ENCODE data around the gene ZNF276.
"Not testable (repeated sequence)": the region's sequence is repeated elsewhere in the genome, so short reads cannot be mapped to it uniquely, and the experiment has no call there.

ZNF276 gene

GRCh38 chr16:89782489-89782888, 61.2 kb downstream of the ZNF276 start:
- Histone ChIP-seq H3K27me3 (replicated peaks; ENCODE audit: insufficient read depth, low read length) (no peaks in the 10 kb centered on the region), H3K27ac (ENCODE audit: low read length) (no peak overlapping the region), H3F3A (ENCODE audit: insufficient read depth, low read length) (no peaks in the 10 kb centered on the region), H3K4me3 (ENCODE audit: low read length) (no peak overlapping the region), H3K4me1 (ENCODE audit: low read length) (no peaks in the 10 kb centered on the region), H3K9me3 (replicated peaks; ENCODE audit: insufficient read depth, low read length) (no peaks in the 10 kb centered on the region), H3K9me2 (replicated peaks; ENCODE audit: insufficient read depth, low read length) (no peaks in the 10 kb centered on the region), H2AFZ (ENCODE audit: low read length) (no peak overlapping the region), H3K79me2 (ENCODE audit: low read length) (no peaks in the 10 kb centered on the region; the same call in 1 of the 2 replicates), H3K4me2 (ENCODE audit: low read depth, low read length) (no peak overlapping the region), H4K20me1 (ENCODE audit: insufficient read depth, low read length) (no peaks in the 10 kb centered on the region), H3K9ac (ENCODE audit: low read length) (no peak overlapping the region), H3K36me3 (replicated peaks; ENCODE audit: insufficient read depth, low read length) (no peaks in the 10 kb centered on the region)
- TF ChIP-seq EZH2phosphoT487 (IDR thresholded peaks at IDR 0.05; ENCODE audit: low read length) (no peak), EZH2 (optimal IDR thresholded peaks at IDR 0.05; ENCODE audit: low read depth, low read length) (no peak), CTCF (IDR thresholded peaks at IDR 0.05; ENCODE audit: low read length) (no peak)
- no peak for DNase-seq

- H3K36me3 ChIP-seq (replicated peaks; ENCODE audit: insufficient read depth, low read length); H3F3A ChIP-seq (ENCODE audit: insufficient read depth, low read length); H3K4me3 ChIP-seq (ENCODE audit: low read length); H3K27ac ChIP-seq (ENCODE audit: low read length); H3K79me2 ChIP-seq (ENCODE audit: low read length); H2AFZ ChIP-seq (ENCODE audit: low read length); H3K4me2 ChIP-seq (ENCODE audit: low read depth, low read length); H3K27me3 ChIP-seq (replicated peaks; ENCODE audit: insufficient read depth, low read length); H3K4me1 ChIP-seq (ENCODE audit: low read length); H3K9ac ChIP-seq (ENCODE audit: low read length); H4K20me1 ChIP-seq (ENCODE audit: insufficient read depth, low read length); DNase-seq; H3K9me3 ChIP-seq (replicated peaks; ENCODE audit: insufficient read depth, low read length); H3K9me2 ChIP-seq (replicated peaks; ENCODE audit: insufficient read depth, low read length): not testable (repeated sequence)
Observed at GRCh38 chr16:89783952-89784351, 62.6 kb downstream of the ZNF276 start.

GRCh38 chr16:89784406-89784805, 63.1 kb downstream of the ZNF276 start:
- Histone ChIP-seq H4K20me1 (ENCODE audit: insufficient read depth, low read length) (no peaks in the 10 kb centered on the region), H3K4me3 (ENCODE audit: low read length) (no peak overlapping the region)
- TF ChIP-seq EZH2phosphoT487 (IDR thresholded peaks at IDR 0.05; ENCODE audit: low read length) (no peak), EZH2 (optimal IDR thresholded peaks at IDR 0.05; ENCODE audit: low read depth, low read length) (no peak), CTCF (IDR thresholded peaks at IDR 0.05; ENCODE audit: low read length) (no peak)

GRCh38 chr16:89785523-89786155, 64.3 kb downstream of the ZNF276 start:
- no peak for TF ChIP-seq EZH2 (optimal IDR thresholded peaks at IDR 0.05; ENCODE audit: low read depth, low read length)
- TF ChIP-seq CTCF (IDR thresholded peaks at IDR 0.05; ENCODE audit: low read length) = no peak
- TF ChIP-seq EZH2phosphoT487 (IDR thresholded peaks at IDR 0.05; ENCODE audit: low read length) = no peak
- Histone ChIP-seq H3K79me2 (ENCODE audit: low read length) (no peaks in the 10 kb centered on the region; the same call in none of the 2 replicates), H3K27ac (ENCODE audit: low read length) (no peak overlapping the region), H3K27me3 (replicated peaks; ENCODE audit: insufficient read depth, low read length) (no peaks in the 10 kb centered on the region), H3K4me1 (ENCODE audit: low read length) (no peaks in the 10 kb centered on the region), H3K9ac (ENCODE audit: low read length) (no peak overlapping the region), H3K9me3 (replicated peaks; ENCODE audit: insufficient read depth, low read length) (no peaks in the 10 kb centered on the region), H3K9me2 (replicated peaks; ENCODE audit: insufficient read depth, low read length) (no peaks in the 10 kb centered on the region), H3K4me3 (ENCODE audit: low read length) (no peak overlapping the region), H4K20me1 (ENCODE audit: insufficient read depth, low read length) (no peaks in the 10 kb centered on the region), H3F3A (ENCODE audit: insufficient read depth, low read length) (no peaks in the 10 kb centered on the region), H3K4me2 (ENCODE audit: low read depth, low read length) (no peak overlapping the region), H3K36me3 (replicated peaks; ENCODE audit: insufficient read depth, low read length) (no peaks in the 10 kb centered on the region), H2AFZ (ENCODE audit: low read length) (no peak overlapping the region)
- DNase-seq = no peak

More at GRCh38 chr16:89784406-89784805, 63.1 kb downstream of the ZNF276 start:
- Histone ChIP-seq H3K9me3 (replicated peaks; ENCODE audit: insufficient read depth, low read length) (no peaks in the 10 kb centered on the region), H2AFZ (ENCODE audit: low read length) (no peak overlapping the region), H3K4me2 (ENCODE audit: low read depth, low read length) (no peak overlapping the region), H3K27ac (ENCODE audit: low read length) (no peak overlapping the region), H3K9ac (ENCODE audit: low read length) (no peak overlapping the region), H3K79me2 (ENCODE audit: low read length) (no peaks in the 10 kb centered on the region; the same call in none of the 2 replicates), H3K4me1 (ENCODE audit: low read length) (no peaks in the 10 kb centered on the region), H3K9me2 (replicated peaks; ENCODE audit: insufficient read depth, low read length) (no peaks in the 10 kb centered on the region), H3K36me3 (replicated peaks; ENCODE audit: insufficient read depth, low read length) (no peaks in the 10 kb centered on the region), H3K27me3 (replicated peaks; ENCODE audit: insufficient read depth, low read length) (no peaks in the 10 kb centered on the region), H3F3A (ENCODE audit: insufficient read depth, low read length) (no peaks in the 10 kb centered on the region)
- DNase-seq = no peak
